Osteoblast (primary cell): ENCODE data around the gene C9orf153. TPM values are rescaled to one million over a fixed set of nuclear protein-coding genes. Genes with fewer than 3 reads are reported as not detected.
A peak's percentile ranks its signal among the peaks of the same experiment; 100 is the strongest.

Experiments used
- DNase-seq: peaks from one replicate; pipeline ENCODE4 v3.0.0; 2011; ENCODE audit warnings: low spot score, mixed read lengths; ENCODE audit not compliant: insufficient read length; ENCODE audit errors: missing footprints
- H2AFZ ChIP-seq: 2 replicates; pipeline ENCODE4 v1.6.0; 2011; ENCODE audit warnings: mild to moderate bottlenecking, low read length
- H3K27ac ChIP-seq: 2 replicates; pipeline ENCODE4 v1.5.1; 2011; ENCODE audit warnings: mild to moderate bottlenecking, low read depth, low read length, moderate library complexity
- H3K27me3 ChIP-seq: 2 replicates; pipeline ENCODE4 v1.6.0; 2012; ENCODE audit warnings: mild to moderate bottlenecking, control low read depth, inconsistent platforms, low read length, moderate library complexity; ENCODE audit not compliant: insufficient read depth
- H3K36me3 ChIP-seq: 2 replicates; pipeline ENCODE4 v1.5.1; 2011; ENCODE audit warnings: mild to moderate bottlenecking, low read length, control low read depth, moderate library complexity; ENCODE audit not compliant: insufficient read depth
- H3K4me1 ChIP-seq: 2 replicates; pipeline ENCODE4 v1.5.1; 2011; ENCODE audit warnings: mild to moderate bottlenecking, low read length, control low read depth, moderate library complexity; ENCODE audit not compliant: insufficient read depth
- H3K4me2 ChIP-seq: 2 replicates; pipeline ENCODE4 v1.6.0; 2011; ENCODE audit warnings: mild to moderate bottlenecking, low read length; ENCODE audit not compliant: insufficient read depth
- H3K4me3 ChIP-seq: fragments of 200-600 bp; sonication (generic); 3 replicates; pipeline ENCODE4 v1.5.1; 2012; ENCODE audit warnings: mild to moderate bottlenecking, low read length, inconsistent platforms; ENCODE audit not compliant: insufficient read depth
- H3K79me2 ChIP-seq: 2 replicates; pipeline ENCODE4 v1.6.0; 2012; ENCODE audit warnings: mild to moderate bottlenecking, low read length, control low read depth, inconsistent platforms; ENCODE audit not compliant: insufficient read depth
- H3K9me3 ChIP-seq: 2 replicates; pipeline ENCODE4 v1.5.1; 2011; ENCODE audit warnings: low read depth, low read length, control low read depth
- H4K20me1 ChIP-seq: 2 replicates; pipeline ENCODE4 v1.6.0; 2012; ENCODE audit warnings: mild to moderate bottlenecking, low read length, control low read depth; ENCODE audit not compliant: insufficient read depth
- total RNA-seq: library from RNA; depleted of rRNA; stranded (reverse); fragments of >200 nt; gene quantifications from 2 replicates; pipeline ENCODE4 v1.2.3, GENCODE V29; 2012
- TF ChIP-seq, protein P1 (sequence below): IDR thresholded peaks from 2 replicates; pipeline ENCODE4 v1.5.1; 2011; ENCODE audit warnings: mild to moderate bottlenecking, low read depth, low read length, moderate library complexity; ENCODE audit errors: extremely low read depth

C9orf153 gene
- total RNA-seq, 1 donor, result under 0.01 TPM

DNA sequence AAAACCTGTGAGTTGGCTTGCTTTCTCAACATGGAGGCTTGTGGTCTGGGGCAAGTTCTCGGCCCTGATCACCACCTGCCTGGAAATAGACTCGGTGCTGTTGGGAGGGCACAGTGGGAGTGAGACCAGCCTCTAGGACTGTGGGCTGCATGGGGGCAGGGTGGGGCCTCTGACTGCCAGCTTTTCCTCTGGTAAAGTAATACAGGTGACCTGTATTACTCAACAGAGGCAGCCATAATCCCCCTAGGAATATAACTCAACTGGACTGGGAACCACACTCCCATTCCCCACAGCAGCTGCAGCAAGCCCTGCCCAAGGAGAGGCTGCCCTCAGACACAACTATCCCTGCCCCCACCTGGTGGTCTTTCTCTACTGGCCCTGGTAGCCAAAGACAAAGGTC is 72.8 kb downstream of the C9orf153 start:
- Histone ChIP-seq H3K4me1 (peaks cover 4% of the 10 kb centered on the region), H3K36me3 (no peaks in the 10 kb centered on the region), H3K27ac (no peak overlapping the region), H3K79me2 (no peaks in the 10 kb centered on the region), H3K27me3 (no peaks in the 10 kb centered on the region), H3K4me3 (no peak overlapping the region), H4K20me1 (no peaks in the 10 kb centered on the region), H3K9me3 (no peaks in the 10 kb centered on the region), H3K4me2 (no peak overlapping the region), H2AFZ (no peak overlapping the region)
- TF ChIP-seq, protein P1, sequence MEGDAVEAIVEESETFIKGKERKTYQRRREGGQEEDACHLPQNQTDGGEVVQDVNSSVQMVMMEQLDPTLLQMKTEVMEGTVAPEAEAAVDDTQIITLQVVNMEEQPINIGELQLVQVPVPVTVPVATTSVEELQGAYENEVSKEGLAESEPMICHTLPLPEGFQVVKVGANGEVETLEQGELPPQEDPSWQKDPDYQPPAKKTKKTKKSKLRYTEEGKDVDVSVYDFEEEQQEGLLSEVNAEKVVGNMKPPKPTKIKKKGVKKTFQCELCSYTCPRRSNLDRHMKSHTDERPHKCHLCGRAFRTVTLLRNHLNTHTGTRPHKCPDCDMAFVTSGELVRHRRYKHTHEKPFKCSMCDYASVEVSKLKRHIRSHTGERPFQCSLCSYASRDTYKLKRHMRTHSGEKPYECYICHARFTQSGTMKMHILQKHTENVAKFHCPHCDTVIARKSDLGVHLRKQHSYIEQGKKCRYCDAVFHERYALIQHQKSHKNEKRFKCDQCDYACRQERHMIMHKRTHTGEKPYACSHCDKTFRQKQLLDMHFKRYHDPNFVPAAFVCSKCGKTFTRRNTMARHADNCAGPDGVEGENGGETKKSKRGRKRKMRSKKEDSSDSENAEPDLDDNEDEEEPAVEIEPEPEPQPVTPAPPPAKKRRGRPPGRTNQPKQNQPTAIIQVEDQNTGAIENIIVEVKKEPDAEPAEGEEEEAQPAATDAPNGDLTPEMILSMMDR, result no peak
- peak; percentile 11 for DNase-seq

DNA sequence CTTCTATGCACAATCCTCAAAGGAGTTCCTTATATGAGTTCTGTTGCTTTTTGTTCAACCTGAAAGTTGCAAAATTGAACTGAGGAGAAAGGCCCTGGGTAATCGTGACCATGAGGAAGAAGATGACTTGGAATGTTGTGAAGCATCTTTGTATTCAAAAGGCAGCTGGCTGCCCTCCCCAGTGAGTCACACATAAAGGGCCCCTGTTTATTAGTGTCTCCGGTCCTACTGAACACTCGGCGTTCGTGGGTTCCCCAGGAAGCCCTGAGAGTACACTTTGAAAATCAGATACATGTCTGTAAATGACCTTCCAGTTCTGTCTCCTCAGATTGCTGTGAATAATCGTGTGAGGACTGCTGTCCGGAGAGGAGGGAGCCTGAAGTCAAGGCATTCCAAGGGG is 73.6 kb downstream of the C9orf153 start:
- Histone ChIP-seq H3K4me2 (peak overlapping the region; percentile 51), H3K4me3 (peak overlapping the region; percentile 16), H4K20me1 (no peaks in the 10 kb centered on the region), H3K79me2 (no peaks in the 10 kb centered on the region), H3K4me1 (peaks cover 4% of the 10 kb centered on the region), H2AFZ (peak overlapping the region; percentile 45), H3K9me3 (no peaks in the 10 kb centered on the region), H3K27ac (no peak overlapping the region), H3K36me3 (no peaks in the 10 kb centered on the region), H3K27me3 (no peaks in the 10 kb centered on the region)
- DNase-seq, result peak; percentile 58
- TF ChIP-seq, protein P1, result no peak

DNA sequence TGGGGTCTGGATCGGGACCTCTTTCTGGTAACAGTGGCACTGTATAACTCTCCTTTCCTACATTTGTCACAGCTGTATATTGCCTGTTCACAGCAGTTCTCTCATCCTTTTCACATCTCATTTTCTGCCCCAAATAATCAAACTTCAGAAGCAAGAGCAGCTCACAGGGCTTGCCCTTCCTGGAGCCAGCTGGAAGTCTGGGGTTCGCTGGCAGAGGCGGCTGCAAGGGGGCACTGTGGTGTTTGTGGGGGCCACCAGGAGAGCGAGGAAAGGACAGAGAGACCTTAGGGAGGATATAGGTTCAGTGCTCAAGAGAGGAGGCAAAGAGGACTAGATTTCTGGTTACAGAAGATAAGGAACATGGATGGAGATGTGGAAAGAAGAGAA is 75.3 kb downstream of the C9orf153 start:
- TF ChIP-seq, protein P1, result no peak
- no peaks in the 10 kb centered on the region for H3K79me2 ChIP-seq
- H2AFZ ChIP-seq, result no peak overlapping the region
- H3K27me3 ChIP-seq, result no peaks in the 10 kb centered on the region
- no peak overlapping the region for H3K27ac ChIP-seq
- H3K9me3 ChIP-seq, result no peaks in the 10 kb centered on the region
- peaks cover 4% of the 10 kb centered on the region for H3K4me1 ChIP-seq
- no peaks in the 10 kb centered on the region for H3K36me3 ChIP-seq
- DNase-seq, result no peak
- no peaks in the 10 kb centered on the region for H4K20me1 ChIP-seq
- no peak overlapping the region for H3K4me2 ChIP-seq
- H3K4me3 ChIP-seq, result no peak overlapping the region

DNA sequence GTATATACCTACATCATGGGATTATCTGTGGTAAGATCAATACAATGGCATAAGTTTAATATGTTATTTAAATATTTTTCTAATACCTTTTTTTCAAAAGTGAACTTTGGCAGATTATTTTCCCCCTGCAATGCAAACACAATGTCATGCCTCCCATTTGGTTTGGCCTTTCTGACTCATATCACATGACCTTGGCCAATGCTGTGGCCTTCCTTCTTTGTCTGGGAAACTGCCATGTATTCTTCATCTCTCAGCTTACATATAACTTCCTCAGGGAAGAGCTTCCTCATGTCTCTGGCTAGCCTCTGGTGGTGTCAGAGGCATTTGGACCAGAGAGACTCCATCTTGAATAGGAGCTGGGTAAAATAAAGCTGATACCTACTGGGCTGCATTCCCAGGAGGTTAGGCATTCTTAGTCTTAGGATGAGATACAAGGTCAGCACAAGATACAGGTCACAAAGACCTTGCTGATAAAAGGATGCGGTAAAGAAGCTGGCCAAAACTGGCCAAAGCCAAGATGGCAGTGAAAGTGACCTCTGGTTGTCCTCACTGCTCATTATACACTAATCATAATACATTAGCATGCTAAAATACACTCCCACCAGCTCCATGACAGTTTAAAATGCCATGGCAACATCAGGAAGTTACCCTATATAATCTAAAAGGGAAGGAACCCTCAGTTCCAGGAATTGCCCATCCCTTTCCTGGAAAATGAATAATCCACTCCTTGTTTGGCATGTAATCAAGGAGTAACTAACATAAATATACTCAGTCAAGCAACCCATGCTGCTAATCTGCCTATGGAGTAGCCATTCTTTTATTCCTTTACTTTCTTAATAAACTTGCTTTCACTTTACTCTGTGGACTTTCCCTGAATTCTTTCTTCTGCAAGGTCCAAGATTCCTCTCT is 76.0 kb downstream of the C9orf153 start:
- Histone ChIP-seq H3K79me2 (no peaks in the 10 kb centered on the region), H3K4me3 (no peak overlapping the region), H3K36me3 (no peaks in the 10 kb centered on the region), H4K20me1 (no peaks in the 10 kb centered on the region), H3K4me2 (no peak overlapping the region), H3K27me3 (no peaks in the 10 kb centered on the region), H3K9me3 (no peaks in the 10 kb centered on the region), H2AFZ (no peak overlapping the region), H3K27ac (no peak overlapping the region), H3K4me1 (peaks cover 4% of the 10 kb centered on the region)
- DNase-seq, result peak; percentile 11
- TF ChIP-seq, protein P1, result no peak
